H1 (cell line): Measurements from ENCODE around the gene WWP2. TPM values are rescaled to one million over a fixed set of nuclear protein-coding genes. Genes with fewer than 3 reads are reported as not detected.
"Not testable (repeated sequence)": the region's sequence is repeated elsewhere in the genome, so short reads cannot be mapped to it uniquely, and the experiment has no call there.

Source experiments
- CTCF ChIA-PET: fragments of 300-600 bp; sonication (Branson Sonifier 250); formaldehyde crosslinking; loops from one replicate; lab custom pipeline; 2021; ENCODE audit not compliant: partially characterized antibody; lab: Charles Lee
- POLR2A ChIA-PET: fragments of 300-600 bp; sonication (Branson Sonifier 250); formaldehyde crosslinking; loops from one replicate; lab custom pipeline; 2021; ENCODE audit warnings: inconsistent platforms; ENCODE audit not compliant: partially characterized antibody; lab: Charles Lee
- DNase-seq, 2 experiments: peaks; one replicate each; pipeline versions ENCODE4 v3.0.0 to v3.0.0-alpha.2; 2010 to 2022; ENCODE audit warnings: low spot score in 2 of 2, low read depth in 1 of 2, mixed read lengths in 1 of 2
- FAIRE-seq: peaks from 2 replicates; lab custom pipeline; 2011; peaks lifted over from hg19 to GRCh38; lab: Jason Lieb, UNC
- H2AFZ ChIP-seq: 2 replicates; pipeline ENCODE4 v1.8.1; 2012; ENCODE audit warnings: low read length, inconsistent platforms
- H2AK5ac ChIP-seq: 2 replicates; pipeline ENCODE4 v1.6.1; 2013; ENCODE audit warnings: low read depth, low read length
- H2BK120ac ChIP-seq: replicated peaks from 2 replicates; pipeline ENCODE3; 2013; ENCODE audit warnings: low read depth, low read length, inconsistent platforms
- H2BK12ac ChIP-seq: 2 replicates; pipeline ENCODE4 v1.6.1; 2013; ENCODE audit warnings: low read depth, low read length
- H2BK15ac ChIP-seq: 2 replicates; pipeline ENCODE4 v1.6.1; 2013; ENCODE audit warnings: low read length
- H2BK20ac ChIP-seq: 2 replicates; pipeline ENCODE4 v1.6.1; 2013; ENCODE audit warnings: low read length
- H2BK5ac ChIP-seq: 2 replicates; pipeline ENCODE4 v1.6.1; 2013; ENCODE audit warnings: low read depth, low read length
- H3K14ac ChIP-seq: 2 replicates; pipeline ENCODE4 v1.6.1; 2013; ENCODE audit warnings: inconsistent platforms; ENCODE audit not compliant: insufficient read length
- H3K18ac ChIP-seq: 2 replicates; pipeline ENCODE4 v1.6.1; 2013; ENCODE audit warnings: low read length; ENCODE audit errors: extremely low read depth
- H3K23ac ChIP-seq: 2 replicates; pipeline ENCODE4 v1.6.1; 2013; ENCODE audit warnings: inconsistent platforms; ENCODE audit not compliant: insufficient read length
- H3K23me2 ChIP-seq: 2 replicates; pipeline ENCODE4 v1.6.1; 2013; ENCODE audit warnings: low read depth, low read length
- H3K27ac ChIP-seq: 2 replicates; pipeline ENCODE4 v1.6.1; 2011; ENCODE audit warnings: low read depth, low read length, inconsistent platforms
- H3K27me3 ChIP-seq, 4 experiments: replicated peaks in 1 of 4; 1 replicate in 1 of 4; 2 replicates in 3 of 4; pipeline versions ENCODE4 v1.6.1 to v1.8.1; 2011 to 2013; ENCODE audit warnings: low read length in 3 of 4, mild to moderate bottlenecking in 3 of 4, inconsistent platforms in 2 of 4, mixed read lengths in 2 of 4, moderate library complexity in 1 of 4; ENCODE audit not compliant: control insufficient read depth in 3 of 4, insufficient read depth in 3 of 4; ENCODE audit errors: extremely low read depth in 1 of 4
- H3K36me3 ChIP-seq, 4 experiments: 2 replicates each; pipeline versions ENCODE4 v1.6.1 to v1.8.1; 2011 to 2013; ENCODE audit warnings: mild to moderate bottlenecking in 4 of 4, low read length in 3 of 4, moderate library complexity in 2 of 4, control low read depth in 1 of 4, inconsistent platforms in 1 of 4; ENCODE audit not compliant: insufficient read depth in 4 of 4, control insufficient read depth in 2 of 4
- H3K4ac ChIP-seq: replicated peaks from 2 replicates; pipeline ENCODE3; 2013; ENCODE audit warnings: low read length, low read depth, mixed read lengths, inconsistent platforms; ENCODE audit not compliant: insufficient read length
- H3K4me1 ChIP-seq, 4 experiments: replicated peaks in 1 of 4; 1 replicate in 1 of 4; 2 replicates in 3 of 4; pipeline versions ENCODE4 v1.6.1 to v1.8.1; 2011 to 2013; ENCODE audit warnings: low read length in 3 of 4, inconsistent platforms in 2 of 4, mixed read lengths in 1 of 4; ENCODE audit not compliant: insufficient read depth in 4 of 4, control insufficient read depth in 3 of 4
- H3K4me2 ChIP-seq, 2 experiments: 2 replicates each; pipeline versions ENCODE4 v1.6.1 to v1.8.1; 2011 to 2013; ENCODE audit warnings: low read depth in 2 of 2, low read length in 2 of 2, control low read depth in 1 of 2, inconsistent platforms in 1 of 2, mild to moderate bottlenecking in 1 of 2; ENCODE audit not compliant: insufficient read depth in 1 of 2
- H3K4me3 ChIP-seq, 4 experiments: fragments of 200-600, 300-600 bp in 1 of 4; sonication (generic), shearing (Covaris generic), sonication (Bioruptor Twin) in 1 of 4; 2 replicates each; pipeline versions ENCODE4 v1.5.1 to v1.8.1; 2011 to 2016; ENCODE audit warnings: low read length in 4 of 4, low read depth in 3 of 4, control low read depth in 2 of 4, inconsistent platforms in 2 of 4, mild to moderate bottlenecking in 2 of 4, mixed read lengths in 1 of 4, moderate library complexity in 1 of 4; ENCODE audit not compliant: insufficient read depth in 2 of 4; ENCODE audit errors: extremely low read depth in 1 of 4
- H3K56ac ChIP-seq: replicated peaks from 2 replicates; pipeline ENCODE3; 2013; ENCODE audit warnings: low read depth, mild to moderate bottlenecking, mixed read lengths, low read length, inconsistent platforms; ENCODE audit not compliant: insufficient read length
- H3K79me1 ChIP-seq: 2 replicates; pipeline ENCODE4 v1.6.1; 2013; ENCODE audit warnings: low read depth, low read length, control low read depth
- H3K79me2 ChIP-seq, 2 experiments: 2 replicates each; pipeline versions ENCODE4 v1.6.1 to v1.8.1; 2012 to 2013; ENCODE audit warnings: low read length in 2 of 2, mild to moderate bottlenecking in 2 of 2, inconsistent platforms in 1 of 2; ENCODE audit not compliant: insufficient read depth in 2 of 2, control insufficient read depth in 1 of 2
- H3K9ac ChIP-seq, 4 experiments: replicated peaks in 1 of 4; 1 replicate in 1 of 4; 2 replicates in 3 of 4; pipeline versions ENCODE4 v1.6.1 to v1.8.1; 2011 to 2013; ENCODE audit warnings: low read depth in 3 of 4, low read length in 3 of 4, control low read depth in 2 of 4, mild to moderate bottlenecking in 2 of 4, moderate library complexity in 2 of 4, inconsistent platforms in 1 of 4; ENCODE audit errors: extremely low read depth in 1 of 4
- H3K9me3 ChIP-seq, 2 experiments: 2 replicates each; pipeline versions ENCODE4 v1.6.1 to v1.8.1; 2012 to 2013; ENCODE audit warnings: mild to moderate bottlenecking in 2 of 2, moderate library complexity in 2 of 2, control low read depth in 1 of 2, inconsistent platforms in 1 of 2, low read depth in 1 of 2, low read length in 1 of 2, mixed read lengths in 1 of 2; ENCODE audit not compliant: insufficient read depth in 2 of 2
- H4K20me1 ChIP-seq, 2 experiments: replicated peaks in 1 of 2; 2 replicates each; pipeline versions ENCODE3 to v1.8.1; 2011 to 2013; ENCODE audit warnings: inconsistent platforms in 2 of 2, low read length in 2 of 2, mild to moderate bottlenecking in 1 of 2; ENCODE audit not compliant: insufficient read depth in 2 of 2, control insufficient read depth in 1 of 2
- H4K5ac ChIP-seq: 2 replicates; pipeline ENCODE4 v1.6.1; 2013; ENCODE audit warnings: low read length, low read depth, mixed read lengths, inconsistent platforms; ENCODE audit not compliant: insufficient read length
- H4K8ac ChIP-seq: 2 replicates; pipeline ENCODE4 v1.8.0; 2013; ENCODE audit warnings: mild to moderate bottlenecking, moderate library complexity, low read length, inconsistent platforms; ENCODE audit not compliant: insufficient read depth; ENCODE audit errors: extremely low read depth
- H4K91ac ChIP-seq: replicated peaks from 2 replicates; pipeline ENCODE3; 2013; ENCODE audit warnings: low read length, mixed read lengths, inconsistent platforms; ENCODE audit not compliant: insufficient read length
- RAD21 ChIP-seq, 2 experiments: IDR thresholded peaks in 1 of 2; conservative IDR thresholded peaks in 1 of 2; 2 replicates each; pipeline ENCODE4 v1.6.1; 2011; ENCODE audit warnings: low read depth in 2 of 2, low read length in 2 of 2, improper control_type of control experiment in 1 of 2, inconsistent platforms in 1 of 2, mild to moderate bottlenecking in 1 of 2, moderate library complexity in 1 of 2
- WGBS, 2 experiments: shearing (Covaris generic) in 1 of 2; methylation state at CpG; one replicate each; pipeline versions ENCODE4 v1.1.6 to v1.1.7; 2013 to 2015; ENCODE audit warnings: low lambda C conversion rate in 2 of 2, mixed read lengths in 2 of 2, inconsistent platforms in 1 of 2, low coverage in 1 of 2, missing lambda C conversion rate in 1 of 2; ENCODE audit not compliant: insufficient replicate concordance in 2 of 2, insufficient coverage in 1 of 2, insufficient read length in 1 of 2; ENCODE audit errors: extremely low coverage in 1 of 2, missing lambda C conversion rate in 1 of 2; 5-methylcytosine and 5-hydroxymethylcytosine counted together
- polyA plus RNA-seq, 7 experiments: library from polyadenylated mRNA; depleted of rRNA in 3 of 7; stranded (reverse) in 5 of 7; unstranded in 2 of 7; fragments of >200 nt in 5 of 7; fragments of 200-250 nt in 2 of 7; gene quantifications; 1 replicate in 5 of 7; 2 replicates in 1 of 7; 4 replicates in 1 of 7; pipeline versions ENCODE4 v1.2.1 to v1.2.3, GENCODE V29; 2011 to 2013; ENCODE audit warnings: missing spikeins in 2 of 7, mixed read lengths in 2 of 7
- total RNA-seq: library from RNA; stranded (reverse); fragmentation: NEBNext Ultra II Directional; extraction: Animal tissue kit (Norgen Biotek cat#: 25700); gene quantifications from 2 replicates; pipeline ENCODE4 v1.2.1, GENCODE V29; 2021

WWP2 gene
- total and polyA plus RNA-seq, 2 of the 8 experiments (the other 6 are each of a cell fraction or from before 2014, with no cell fraction given): 14.1 to 42.2 TPM

GRCh38 chr16:69972935-69973334 lies 210.8 kb downstream of the WWP2 start:
- CTCF ChIA-PET, H3K36me3 ChIP-seq, FAIRE-seq: not testable (repeated sequence)

DNA sequence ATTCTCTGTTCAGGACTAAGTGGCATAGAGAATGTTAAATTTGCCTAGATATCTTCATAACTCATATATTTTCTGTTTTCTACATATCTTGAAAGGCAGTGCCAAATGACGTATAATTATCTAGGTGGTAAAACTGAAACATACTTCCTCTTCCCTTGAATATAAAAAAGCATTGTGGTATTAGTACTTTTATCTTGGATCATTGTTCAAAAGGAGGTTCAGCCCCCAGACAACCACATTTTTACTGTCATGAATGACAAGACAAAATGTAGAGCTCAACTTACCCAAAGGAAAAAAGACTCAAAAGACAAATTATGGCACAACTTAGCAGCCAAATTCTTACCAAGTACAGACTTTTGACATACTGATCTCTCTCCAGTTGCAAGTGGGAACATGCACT lies 223.1 kb downstream of the WWP2 start:
- H2BK12ac ChIP-seq, POLR2A ChIA-PET, H3K36me3 ChIP-seq, H3K79me1 ChIP-seq, H3K23ac ChIP-seq, H3K23me2 ChIP-seq, H3K4ac ChIP-seq, H4K91ac ChIP-seq, H4K8ac ChIP-seq, H3K4me3 ChIP-seq, H2AK5ac ChIP-seq, FAIRE-seq, H2BK5ac ChIP-seq, H3K18ac ChIP-seq, H2BK20ac ChIP-seq, H3K27ac ChIP-seq, H3K4me2 ChIP-seq, H2BK120ac ChIP-seq, H4K20me1 ChIP-seq, H3K56ac ChIP-seq, H4K5ac ChIP-seq, H3K14ac ChIP-seq, H2AFZ ChIP-seq, H3K27me3 ChIP-seq, H2BK15ac ChIP-seq, H3K9ac ChIP-seq, CTCF ChIA-PET, DNase-seq, H3K9me3 ChIP-seq, H3K79me2 ChIP-seq, H3K4me1 ChIP-seq: not testable (repeated sequence)
- 100% methylated on average over 1 of the region's 1 CpG; no CpG with 5 or more reads in 1 of the 2 experiments for WGBS, 2 experiments

More at GRCh38 chr16:69972935-69973334, 210.8 kb downstream of the WWP2 start:
- H3K4me2 ChIP-seq, H3K9ac ChIP-seq, H2AK5ac ChIP-seq, H3K56ac ChIP-seq, H2BK120ac ChIP-seq, H4K20me1 ChIP-seq, H3K27me3 ChIP-seq, H3K14ac ChIP-seq, H3K79me1 ChIP-seq, H3K23ac ChIP-seq, H2BK15ac ChIP-seq, H4K8ac ChIP-seq, H2BK5ac ChIP-seq, H4K5ac ChIP-seq, H2BK12ac ChIP-seq, H3K79me2 ChIP-seq, H4K91ac ChIP-seq, H3K27ac ChIP-seq, H3K4me1 ChIP-seq, H3K4me3 ChIP-seq, H2AFZ ChIP-seq, DNase-seq, H2BK20ac ChIP-seq, POLR2A ChIA-PET, H3K4ac ChIP-seq, H3K18ac ChIP-seq, H3K23me2 ChIP-seq, H3K9me3 ChIP-seq: not testable (repeated sequence)
- TF ChIP-seq RAD21 (IDR thresholded peaks at IDR 0.05 in 1 of 2, conservative IDR thresholded peaks at IDR 0.05 in 1 of 2; ENCODE audit: low read depth in 2 of 2, low read length in 2 of 2): peak in 1 of 2 experiments; percentile 9; a peak in 1 of 4 replicates
- 89% methylated on average over 6 of the region's 8 CpGs; no CpG with 5 or more reads in 1 of the 2 experiments for WGBS, 2 experiments
